Mesangial cell (primary cell): ENCODE measurements around the gene ADCY3. TPM values are rescaled to one million over a fixed set of nuclear protein-coding genes. Genes with fewer than 3 reads are reported as not detected.

Source experiments
- total RNA-seq: library from RNA; depleted of rRNA; stranded (reverse); fragments of >200 nt; gene quantifications from 2 replicates; pipeline ENCODE4 v1.2.3, GENCODE V29; 2015

Gene ADCY3
- total RNA-seq = 37.3 and 44.4 TPM in 2 replicates

DNA sequence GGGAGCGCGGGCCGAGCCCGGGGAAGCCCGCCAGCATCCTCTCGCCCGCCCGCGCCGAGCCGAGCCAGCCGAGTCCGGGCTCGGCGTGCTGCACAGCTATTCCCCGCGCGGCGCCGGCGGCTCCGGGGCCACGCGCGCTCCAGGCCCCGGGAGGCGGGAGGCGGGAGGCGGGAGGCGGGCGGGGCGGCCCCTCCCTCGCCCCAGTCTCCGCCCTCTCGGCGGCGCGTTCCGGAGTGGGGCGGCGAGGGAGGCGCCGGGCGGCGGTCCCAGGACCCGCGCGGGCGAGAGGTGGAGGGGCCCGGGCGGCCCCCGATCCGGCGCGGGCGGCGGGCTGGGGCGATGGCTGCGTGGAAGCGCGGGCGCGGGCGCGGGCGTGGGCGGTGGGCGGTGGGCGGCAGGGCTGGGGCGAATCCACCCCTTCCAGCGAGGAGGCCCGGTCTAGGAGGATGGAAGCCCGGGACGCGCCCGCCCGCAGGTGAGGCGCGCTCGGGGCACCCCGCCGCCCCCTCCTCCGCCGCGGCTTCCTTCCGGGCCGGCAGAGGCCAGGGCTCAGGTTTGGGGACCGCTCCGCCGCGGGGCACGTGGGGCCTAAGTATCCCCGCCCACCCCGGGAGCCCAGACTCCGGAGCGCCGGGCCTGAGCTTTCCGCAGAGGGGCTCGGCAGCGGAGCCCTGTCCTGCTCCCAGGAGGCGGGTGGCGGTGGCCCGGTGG is at the start of gene ADCY3:
Gene ADCY3 (minus strand): TSS at position 140 of the 711 bp plus-strand sequence. CDS start 1,250 bp downstream, outside the sequence.

GRCh38 chr2:24792874-24793760 is 126.9 kb downstream of the ADCY3 start, which contains the start of the genes CENPO and PTRHD1:
Gene CENPO (plus strand): TSS chr2:24793425. CDS start chr2:24793920, 495 bp downstream.
Gene PTRHD1 (minus strand): TSS chr2:24793391. CDS start chr2:24793377, 14 bp downstream.

Other genes starting within 250 kb of the ADCY3 start
- gene PTRHD1, start 126.8 kb downstream of the ADCY3 start, total RNA-seq = 38.8 and 60.7 TPM in 2 replicates
- gene CENPO, start 126.8 kb downstream of the ADCY3 start, total RNA-seq = 6.7 and 37.6 TPM in 2 replicates
- 1.5 and 1.9 TPM in 2 replicates for gene DNAJC27, start 51.7 kb upstream of the ADCY3 start, total RNA-seq
- 1.1 and 1.3 TPM in 2 replicates for gene EFR3B, start 121.8 kb upstream of the ADCY3 start, total RNA-seq
- gene POMC, start 248.3 kb upstream of the ADCY3 start, total RNA-seq = 2.0 and 6.5 TPM in 2 replicates